GM12878 (cell line): ENCODE results near the gene RBM44. TPM values are rescaled to one million over a fixed set of nuclear protein-coding genes. Genes with fewer than 3 reads are reported as not detected.

ENCODE experiments used
- ATAC-seq: fragments of 200-7000 bp; cut with Tn5 transposase; 3 replicates; pipeline ENCODE4 v1.9.1; 2020; ENCODE audit warnings: mild to moderate bottlenecking, moderate library complexity
- BruUV-seq: library from RNA; stranded (reverse); fragments of 400-500 nt; replicated peaks from 2 replicates; lab custom pipeline; 2021; lab: Mats Ljungman, UMichigan
- CTCF ChIA-PET: fragments of 300-600 bp; sonication (Branson Sonifier 250); formaldehyde crosslinking; extraction: SDS; loops from one replicate; lab custom pipeline; 2021; ENCODE audit warnings: inconsistent platforms; lab: Yijun Ruan, JAX
- POLR2A ChIA-PET: fragments of 350-600 bp; formaldehyde crosslinking; extraction: SDS; loops from one replicate; lab custom pipeline; 2021; ENCODE audit warnings: inconsistent platforms; lab: Charles Lee
- RAD21 ChIA-PET: fragments of 300-600 bp; sonication (Branson Sonifier 250); formaldehyde crosslinking; loops from one replicate; lab custom pipeline; 2023; ENCODE audit warnings: antibody characterized with exemption; ENCODE audit not compliant: unreplicated experiment; lab: Charles Lee
- SMC1A ChIA-PET: fragments of 300-600 bp; sonication (Branson Sonifier 250); formaldehyde crosslinking; loops from one replicate; lab custom pipeline; 2023; ENCODE audit not compliant: unreplicated experiment, uncharacterized antibody; lab: Charles Lee
- DNase-seq: peaks from one replicate; pipeline ENCODE4 v3.0.0-alpha.2; 2011; ENCODE audit warnings: low read depth, low spot score
- FAIRE-seq: peaks from 3 replicates; lab custom pipeline; 2011; peaks lifted over from hg19 to GRCh38; lab: Jason Lieb, UNC
- H2AFZ ChIP-seq: 2 replicates; pipeline ENCODE4 v1.6.0; 2011; ENCODE audit warnings: low read depth, low read length, control low read depth; ENCODE audit not compliant: control insufficient read depth
- H3K27ac ChIP-seq: 2 replicates; pipeline ENCODE4 v1.5.1; 2011; ENCODE audit warnings: control low read depth; ENCODE audit not compliant: control insufficient read depth, insufficient read depth
- H3K27me3 ChIP-seq, 2 experiments: replicated peaks in 1 of 2; 2 replicates each; pipeline versions ENCODE4 v1.6.0 to v1.6.1; 2011; ENCODE audit warnings: low read length in 1 of 2; ENCODE audit not compliant: control insufficient read depth in 2 of 2, insufficient read depth in 2 of 2
- H3K36me3 ChIP-seq, 2 experiments: 2 replicates each; pipeline ENCODE4 v1.5.1; 2011; ENCODE audit warnings: low read length in 1 of 2; ENCODE audit not compliant: control insufficient read depth in 2 of 2, insufficient read depth in 2 of 2
- H3K4me1 ChIP-seq: 2 replicates; pipeline ENCODE4 v1.6.1; 2011; ENCODE audit warnings: mild to moderate bottlenecking, low read length, moderate library complexity, mixed read lengths; ENCODE audit not compliant: control insufficient read depth, insufficient read depth
- H3K4me2 ChIP-seq: 2 replicates; pipeline ENCODE4 v1.6.0; 2011; ENCODE audit warnings: control low read depth; ENCODE audit not compliant: control insufficient read depth, insufficient read depth
- H3K4me3 ChIP-seq: fragments of 200-600 bp; sonication (generic); 2 replicates; pipeline ENCODE4 v1.5.1; 2016
- H3K79me2 ChIP-seq: 2 replicates; pipeline ENCODE4 v1.6.0; 2011; ENCODE audit warnings: low read length; ENCODE audit not compliant: control insufficient read depth, insufficient read depth
- H3K9ac ChIP-seq: 2 replicates; pipeline ENCODE4 v1.8.0; 2011; ENCODE audit warnings: low read length, control low read depth, mixed read lengths; ENCODE audit not compliant: control insufficient read depth, insufficient read depth
- H3K9me3 ChIP-seq: replicated peaks from 3 replicates; pipeline ENCODE4 v1.5.1; 2011; ENCODE audit warnings: mild to moderate bottlenecking, low read length; ENCODE audit not compliant: control insufficient read depth, insufficient read depth
- H4K20me1 ChIP-seq: 2 replicates; pipeline ENCODE4 v1.6.0; 2011; ENCODE audit not compliant: control insufficient read depth, insufficient read depth
- EGR1 ChIP-seq, 2 experiments: IDR thresholded peaks; 1 replicate in 1 of 2; 2 replicates in 1 of 2; pipeline ENCODE4 v1.6.1; 2011 to 2012; ENCODE audit warnings: low read depth in 2 of 2, low read length in 2 of 2, borderline replicate concordance in 1 of 2, mild to moderate bottlenecking in 1 of 2, moderate library complexity in 1 of 2
- NKRF ChIP-seq: fragments of 450-650 bp; conservative IDR thresholded peaks from 2 replicates; pipeline ENCODE4 v1.6.1; 2017; ENCODE audit warnings: mild to moderate bottlenecking, moderate library complexity
- PAX8 ChIP-seq: fragments of 450-650 bp; IDR thresholded peaks from 2 replicates; pipeline ENCODE4 v1.6.1; 2017; ENCODE audit warnings: mild to moderate bottlenecking, moderate library complexity
- RAD21 ChIP-seq: IDR thresholded peaks from 2 replicates; pipeline ENCODE4 v1.6.1; 2011; ENCODE audit warnings: mild to moderate bottlenecking, low read depth, low read length, moderate library complexity; ENCODE audit not compliant: insufficient read depth
- SIN3A ChIP-seq: IDR thresholded peaks from 2 replicates; pipeline ENCODE4 v1.6.1; 2012; ENCODE audit warnings: low read depth, low read length, improper control_type of control experiment
- SMAD1 ChIP-seq: fragments of 450-650 bp; IDR thresholded peaks from 2 replicates; pipeline ENCODE4 v1.6.1; 2018; ENCODE audit warnings: mild to moderate bottlenecking, low read depth; ENCODE audit not compliant: partially characterized antibody
- SMARCA5 ChIP-seq: fragments of 450-650 bp; IDR thresholded peaks from 2 replicates; pipeline ENCODE4 v1.6.1; 2017; ENCODE audit warnings: mild to moderate bottlenecking
- SREBF2 ChIP-seq: IDR thresholded peaks from 2 replicates; pipeline ENCODE4 v1.6.1; 2012; ENCODE audit warnings: mild to moderate bottlenecking, low read length
- WGBS: methylation state at CpG from one replicate; pipeline ENCODE4 v1.1.6; 2016; ENCODE audit warnings: low lambda C conversion rate; ENCODE audit not compliant: insufficient replicate concordance, insufficient coverage; ENCODE audit errors: missing lambda C conversion rate; 5-methylcytosine and 5-hydroxymethylcytosine counted together
- in situ Hi-C: fragments of 300-500 bp; cut with MboI; formaldehyde crosslinking; loops from 9 replicates; pipeline ENCODE4 v1.14.3; 2018; ENCODE audit warnings: mixed read lengths
- intact Hi-C: fragments of 100-400 bp; cut with micrococcal nuclease; formaldehyde crosslinking; loops from one replicate; pipeline ENCODE4 v1.14.2; 2022; ENCODE audit not compliant: unreplicated experiment
- polyA plus RNA-seq, 11 experiments: library from polyadenylated mRNA; depleted of rRNA in 4 of 11; unstranded in 6 of 11; stranded (reverse) in 5 of 11; fragments of >200 nt; fragmentation: Nextera tagmentation in 4 of 11; fragmentation: Illumina TruSeq in 1 of 11; extraction: Ambion mirVana in 4 of 11; extraction: Trizol in 1 of 11; gene quantifications; 1 replicate in 1 of 11; 2 replicates in 10 of 11; pipeline versions ENCODE4 v1.2.1 to v1.2.3, GENCODE V29; 2011 to 2016; ENCODE audit warnings: inconsistent platforms in 2 of 11, missing spikeins in 2 of 11, low read depth in 1 of 11
- total RNA-seq, 4 experiments: library from RNA; depleted of rRNA in 3 of 4; stranded (reverse); fragments of >200 nt in 3 of 4; fragmentation: Illumina TruSeq in 1 of 4; extraction: Trizol in 1 of 4; gene quantifications; 2 replicates each; pipeline versions ENCODE4 v1.2.1 to v1.2.3, GENCODE V29; 2013 to 2021
- TF ChIP-seq, protein P1 (sequence below): fragments of 450-650 bp; IDR thresholded peaks from 2 replicates; pipeline ENCODE4 v1.6.1; 2016; ENCODE audit warnings: mild to moderate bottlenecking

The RBM44 gene
- total and polyA plus RNA-seq, 10 of the 15 experiments (the other 5 are each of a cell fraction or from before 2014, with no cell fraction given) = 0.14 to 1.4 (median 0.62) TPM; not detected in 1

DNA sequence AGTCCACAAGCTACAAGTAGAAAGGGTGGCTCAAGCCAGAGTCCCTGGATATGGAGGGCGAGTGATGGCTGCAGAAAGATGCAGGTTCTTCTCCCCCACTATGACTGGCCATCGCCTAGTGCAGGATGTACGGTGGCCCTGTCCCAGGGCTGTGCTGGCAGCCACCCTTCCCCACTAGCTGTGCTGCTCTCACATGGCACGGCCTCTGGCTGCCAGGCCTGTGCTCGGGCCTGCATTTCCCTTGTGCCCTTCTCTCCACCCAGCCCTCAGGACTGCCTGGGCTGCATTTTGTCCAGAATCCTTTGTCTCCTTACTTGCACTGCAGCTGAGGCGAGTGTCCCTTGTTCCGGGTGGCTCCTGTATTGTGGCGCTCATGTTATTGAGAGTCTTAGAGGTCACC lies 59.2 kb downstream of the RBM44 start:
- SMC1A ChIA-PET = interaction anchor here (0.5 to 1.4 kb wide), 11 partner anchors 41 to 1825 kb away, joined by 3 to 7 read pairs (median 4); no protein-coding TSS in a partner anchor
- intact Hi-C loops = loop anchor here (5.0 kb wide), 1 partner anchor 405 kb away; no protein-coding TSS in a partner anchor
- Histone ChIP-seq H3K4me3 (no peak overlapping the region), H3K36me3 (no peaks in the 10 kb centered on the region), H3K79me2 (no peaks in the 10 kb centered on the region), H3K4me1 (no peaks in the 10 kb centered on the region), H2AFZ (no peak overlapping the region), H4K20me1 (no peaks in the 10 kb centered on the region), H3K27me3 (peaks cover 4 to 13% of the 10 kb centered on the region in 2 experiments), H3K27ac (no peak overlapping the region), H3K9ac (no peak overlapping the region), H3K4me2 (no peak overlapping the region), H3K9me3 (no peaks in the 10 kb centered on the region)
- in situ Hi-C loops = loop anchor here (5.0 kb wide), 1 partner anchor 405 kb away; no protein-coding TSS in a partner anchor
- no peak for ATAC-seq
- POLR2A ChIA-PET = no interaction called here
- RAD21 ChIA-PET = interaction anchor here (1.0 to 1.5 kb wide), 8 partner anchors 40 to 408 kb away, joined by 3 to 7 read pairs (median 3); no protein-coding TSS in a partner anchor
- TF ChIP-seq EGR1 (IDR thresholded peaks at IDR 0.05; ENCODE audit: borderline replicate concordance in 1 of 2, low read depth in 2 of 2, low read length in 2 of 2) (no peak), PAX8 (no peak), SREBF2 (no peak)
- no peak for DNase-seq
- BruUV-seq = no TSS peak
- CTCF ChIA-PET = interaction anchor here (0.6 to 1.5 kb wide), 13 partner anchors 43 to 407 kb away, joined by 3 to 10 read pairs (median 4); no protein-coding TSS in a partner anchor
- FAIRE-seq = no peak
- WGBS = 49% methylated on average over 8 of the region's 8 CpGs

DNA sequence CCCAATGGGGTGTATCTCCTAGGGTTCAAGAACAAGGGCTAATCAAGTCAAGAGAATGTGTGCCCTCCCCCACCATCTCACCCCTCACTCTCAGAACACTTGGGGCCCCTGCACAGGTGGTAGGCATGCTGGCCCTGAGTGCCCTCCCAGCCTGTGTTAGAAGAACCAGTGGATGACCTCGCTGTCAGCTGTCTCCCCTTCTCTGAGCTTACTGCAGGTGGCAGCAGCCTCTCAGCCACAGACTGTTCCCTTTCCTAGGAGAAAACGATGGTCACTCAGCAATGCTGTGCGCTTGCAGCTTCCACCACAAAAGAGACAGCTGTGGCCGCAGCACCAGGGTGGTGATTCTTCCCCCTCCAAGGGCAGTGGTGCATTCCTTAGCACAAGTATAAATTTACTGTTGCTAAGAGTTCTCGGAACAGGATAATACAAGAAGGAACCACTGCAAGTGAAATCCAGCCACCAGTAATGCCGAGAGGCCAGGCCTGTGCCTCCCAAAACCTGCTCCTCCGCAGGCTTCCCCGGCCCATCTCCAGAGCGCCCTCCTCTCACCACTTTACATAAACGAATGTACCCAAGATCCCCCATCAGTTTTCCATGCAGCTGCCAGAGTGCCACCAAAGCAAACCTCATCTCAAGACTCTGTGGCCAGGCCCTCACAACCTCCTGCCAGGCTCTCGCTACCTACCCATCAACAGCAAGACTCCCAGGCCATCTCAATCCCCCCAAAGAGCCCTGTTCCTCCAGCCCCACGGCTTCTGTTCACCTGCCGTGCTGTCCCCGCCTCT lies 59.9 kb downstream of the RBM44 start:
- no peak overlapping the region for H3K27ac ChIP-seq
- no peak overlapping the region for H2AFZ ChIP-seq
- no peaks in the 10 kb centered on the region for H3K36me3 ChIP-seq
- H3K4me2 ChIP-seq = no peak overlapping the region
- ChIA-PET CTCF (interaction anchor here (0.6 to 1.5 kb wide), 14 partner anchors 44 to 406 kb away, joined by 3 to 10 read pairs (median 4); partner anchors contain the start of gene HES6), RAD21 (interaction anchor here (1.0 to 1.5 kb wide), 8 partner anchors 40 to 407 kb away, joined by 3 to 7 read pairs (median 3); no protein-coding TSS in a partner anchor), SMC1A (interaction anchor here (1.0 to 1.4 kb wide), 9 partner anchors 40 to 405 kb away, joined by 3 to 7 read pairs (median 4); no protein-coding TSS in a partner anchor), POLR2A (interaction anchor here (0.6 kb wide), 1 partner anchor 316 kb away, joined by 6 read pairs; no protein-coding TSS in a partner anchor)
- H3K9me3 ChIP-seq = no peaks in the 10 kb centered on the region
- no peak overlapping the region for H3K9ac ChIP-seq
- no peaks in the 10 kb centered on the region for H3K4me1 ChIP-seq
- H4K20me1 ChIP-seq = no peaks in the 10 kb centered on the region
- peaks cover 4 to 13% of the 10 kb centered on the region in 2 experiments for H3K27me3 ChIP-seq
- FAIRE-seq (peak; percentile 79), ATAC-seq (peak; percentile 97), DNase-seq (peak; percentile 11)
- in situ Hi-C loops (loop anchor here (5.0 kb wide), 1 partner anchor 404 kb away; no protein-coding TSS in a partner anchor), intact Hi-C loops (loop anchor here (5.0 kb wide), 1 partner anchor 404 kb away; no protein-coding TSS in a partner anchor)
- no TSS peak for BruUV-seq
- no peaks in the 10 kb centered on the region for H3K79me2 ChIP-seq
- 45% methylated on average over 14 of the region's 14 CpGs for WGBS
- H3K4me3 ChIP-seq = no peak overlapping the region
- TF ChIP-seq SIN3A (no peak), NKRF (no peak), SMAD1 (no peak), SMARCA5 (peak; percentile 64; the same call in 1 of the 2 replicates), RAD21 (peak; percentile 80)
- TF ChIP-seq, protein P1, sequence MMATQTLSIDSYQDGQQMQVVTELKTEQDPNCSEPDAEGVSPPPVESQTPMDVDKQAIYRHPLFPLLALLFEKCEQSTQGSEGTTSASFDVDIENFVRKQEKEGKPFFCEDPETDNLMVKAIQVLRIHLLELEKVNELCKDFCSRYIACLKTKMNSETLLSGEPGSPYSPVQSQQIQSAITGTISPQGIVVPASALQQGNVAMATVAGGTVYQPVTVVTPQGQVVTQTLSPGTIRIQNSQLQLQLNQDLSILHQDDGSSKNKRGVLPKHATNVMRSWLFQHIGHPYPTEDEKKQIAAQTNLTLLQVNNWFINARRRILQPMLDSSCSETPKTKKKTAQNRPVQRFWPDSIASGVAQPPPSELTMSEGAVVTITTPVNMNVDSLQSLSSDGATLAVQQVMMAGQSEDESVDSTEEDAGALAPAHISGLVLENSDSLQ = peak; percentile 21; the same call in 1 of the 2 replicates
